Lung (tissue), 12 donors: Measurements from ENCODE around the gene SLF2. TPM values are rescaled to one million over a fixed set of nuclear protein-coding genes. Genes with fewer than 3 reads are reported as not detected.

Source experiments
- ATAC-seq: fragments of 200-7000 bp; cut with Tn5 transposase; one replicate; pipeline ENCODE4 v1.9.1; 2020; ENCODE audit warnings: moderate number of reproducible peaks; ENCODE audit not compliant: insufficient read depth, low FRiP score
- DNase-seq, 3 donors: peaks; one replicate each; pipeline ENCODE4 v3.0.0-alpha.2; 2013 to 2017
- H3K27ac ChIP-seq, 2 donors: one replicate each; pipeline ENCODE4 v1.5.1; 2013; ENCODE audit warnings: mild to moderate bottlenecking in 2 of 2, moderate library complexity in 2 of 2, control low read depth in 1 of 2, inconsistent platforms in 1 of 2, low read depth in 1 of 2, low read length in 1 of 2
- H3K27me3 ChIP-seq, 3 donors: one replicate each; pipeline ENCODE4 v1.5.1; 2013; ENCODE audit warnings: low read length in 2 of 3; ENCODE audit not compliant: control insufficient read depth in 3 of 3, insufficient read depth in 3 of 3
- H3K36me3 ChIP-seq, 4 donors: one replicate each; pipeline ENCODE4 v1.5.1; 2013; ENCODE audit warnings: low read length in 4 of 4, mild to moderate bottlenecking in 1 of 4, moderate library complexity in 1 of 4; ENCODE audit not compliant: control insufficient read depth in 4 of 4, insufficient read depth in 4 of 4
- H3K4me1 ChIP-seq, 5 donors: one replicate each; pipeline ENCODE4 v1.5.1; 2013; ENCODE audit warnings: low read length in 5 of 5, mild to moderate bottlenecking in 2 of 5, moderate library complexity in 1 of 5; ENCODE audit not compliant: control insufficient read depth in 5 of 5, insufficient read depth in 5 of 5
- H3K4me3 ChIP-seq: one replicate; pipeline ENCODE4 v1.5.1; 2013; ENCODE audit warnings: mild to moderate bottlenecking, control low read depth, moderate library complexity
- H3K9ac ChIP-seq, 2 donors: one replicate each; pipeline ENCODE4 v1.5.1; 2013; ENCODE audit warnings: low read length in 2 of 2, control low read depth in 1 of 2; ENCODE audit not compliant: insufficient read depth in 1 of 2
- H3K9me3 ChIP-seq, 4 donors: one replicate each; pipeline ENCODE4 v1.5.1; 2013; ENCODE audit warnings: low read length in 3 of 4, mild to moderate bottlenecking in 1 of 4, moderate library complexity in 1 of 4; ENCODE audit not compliant: control insufficient read depth in 4 of 4, insufficient read depth in 3 of 4
- CTCF ChIP-seq: IDR thresholded peaks from 2 replicates; pipeline ENCODE4 v1.5.1; 2012; ENCODE audit warnings: mild to moderate bottlenecking; ENCODE audit errors: control extremely low read depth, extremely low read depth
- WGBS, 2 donors: extraction: QIAGEN DNeasy Blood & Tissue Kit; methylation state at CpG; one replicate each; pipeline ENCODE4 v1.1.7; 2013; 5-methylcytosine and 5-hydroxymethylcytosine counted together
- polyA plus RNA-seq, 2 donors: library from polyadenylated mRNA; stranded (reverse); fragments of 200-250 nt; gene quantifications; one replicate each; pipeline ENCODE4 v1.2.1, GENCODE V29; 2013
- total RNA-seq, 2 donors: library from RNA; depleted of rRNA in 1 of 2; stranded (reverse); fragments of >200 nt in 1 of 2; gene quantifications; one replicate each; pipeline ENCODE4 v1.2.1, GENCODE V29; 2014 to 2021
- donor health status: control.
- donor health status: control.
- donor health status: Bipolar disorder and iron deficiency.
- donor health status: healthy.
- donor health status: DM: yes; HTN: yes; CAD: no.

The SLF2 gene
- total and polyA plus RNA-seq, 4 donors = 7.1 to 60.0 (median 21.8) TPM

GRCh38 chr10:100886521-100886920 is 26.2 kb upstream of the SLF2 start:
- H3K4me3 ChIP-seq = no peak overlapping the region
- peaks cover 0 to 9% (median 0%) of the 10 kb centered on the region in 3 donors for H3K27me3 ChIP-seq
- peaks cover 0 to 47% (median 12%) of the 10 kb centered on the region in 5 donors for H3K4me1 ChIP-seq
- no peaks in the 10 kb centered on the region for H3K36me3 ChIP-seq
- peak overlapping the region in 1 of 2 donors; percentile 65 for H3K9ac ChIP-seq
- H3K9me3 ChIP-seq = no peaks in the 10 kb centered on the region
- ATAC-seq (no peak), DNase-seq (no peak)
- no peak for TF ChIP-seq CTCF
- 93 to 98% methylated on average over 5 of the region's 5 CpGs for WGBS, 2 donors
- no peak overlapping the region for H3K27ac ChIP-seq

GRCh38 chr10:100886963-100887362 is 25.8 kb upstream of the SLF2 start:
- TF ChIP-seq CTCF = no peak
- Histone ChIP-seq H3K9me3 (no peaks in the 10 kb centered on the region), H3K9ac (peak overlapping the region in 1 of 2 donors; percentile 65), H3K36me3 (no peaks in the 10 kb centered on the region), H3K27ac (no peak overlapping the region), H3K27me3 (peaks cover 0 to 9% (median 0%) of the 10 kb centered on the region in 3 donors), H3K4me3 (no peak overlapping the region), H3K4me1 (peaks cover 0 to 43% (median 8%) of the 10 kb centered on the region in 5 donors)
- DNase-seq (peak; percentile 77 to 94 (median 92)), ATAC-seq (no peak)
- 52 to 54% methylated on average over 6 of the region's 6 CpGs for WGBS, 2 donors

- Histone ChIP-seq H3K9ac (no peak overlapping the region), H3K4me3 (no peak overlapping the region), H3K36me3 (no peaks in the 10 kb centered on the region), H3K27me3 (peaks cover 0 to 9% (median 0%) of the 10 kb centered on the region in 3 donors), H3K27ac (no peak overlapping the region), H3K4me1 (peaks cover 0 to 34% (median 0%) of the 10 kb centered on the region in 5 donors), H3K9me3 (no peaks in the 10 kb centered on the region)
- no peak for ATAC-seq
- no peak for DNase-seq
- 90 to 92% methylated on average over 14 of the region's 14 CpGs for WGBS, 2 donors
- no peak for TF ChIP-seq CTCF
Observed at GRCh38 chr10:100887761-100888296, 24.9 kb upstream of the SLF2 start.

- Histone ChIP-seq H3K4me3 (no peak overlapping the region), H3K9ac (no peak overlapping the region), H3K27me3 (peaks cover 0 to 9% (median 0%) of the 10 kb centered on the region in 3 donors), H3K4me1 (peaks cover 0 to 23% (median 0%) of the 10 kb centered on the region in 5 donors), H3K9me3 (no peaks in the 10 kb centered on the region), H3K27ac (no peak overlapping the region), H3K36me3 (no peaks in the 10 kb centered on the region)
- DNase-seq (no peak), ATAC-seq (no peak)
- no peak for TF ChIP-seq CTCF
- WGBS, 2 donors = 54 to 63% methylated on average over 3 of the region's 3 CpGs
Observed at GRCh38 chr10:100888957-100889356, 23.8 kb upstream of the SLF2 start.
